Uterus (tissue), 4 donors: ENCODE data around the gene CST9. TPM values are rescaled to one million over a fixed set of nuclear protein-coding genes. Genes with fewer than 3 reads are reported as not detected.

Source experiments
- DNase-seq, 2 donors: peaks; one replicate each; pipeline ENCODE4 v3.0.0-alpha.2; 2019 to 2020
- H3K27ac ChIP-seq, 2 donors: fragments of 200-600 bp; sonication (generic); 1 replicate in 1 of 2; 2 replicates in 1 of 2; pipeline ENCODE4 v1.5.1; 2016 to 2018
- H3K27me3 ChIP-seq, 2 donors: fragments of 200-600 bp; sonication (generic); one replicate each; pipeline ENCODE4 v1.5.1; 2018 to 2019; ENCODE audit warnings: control low read depth in 1 of 2
- H3K36me3 ChIP-seq, 2 donors: fragments of 200-600 bp; sonication (generic); one replicate each; pipeline ENCODE4 v1.5.1; 2019; ENCODE audit warnings: control low read depth in 1 of 2
- H3K4me1 ChIP-seq, 2 donors: fragments of 200-600 bp; sonication (generic); one replicate each; pipeline ENCODE4 v1.5.1; 2018 to 2019; ENCODE audit warnings: control low read depth in 1 of 2
- H3K4me3 ChIP-seq, 2 donors: fragments of 200-600 bp; sonication (generic); 1 replicate in 1 of 2; 2 replicates in 1 of 2; pipeline ENCODE4 v1.5.1; 2018 to 2019; ENCODE audit warnings: mild to moderate bottlenecking in 1 of 2
- H3K9me3 ChIP-seq, 2 donors: fragments of 200-600 bp; sonication (generic); one replicate each; pipeline ENCODE4 v1.5.1; 2019; ENCODE audit warnings: control low read depth in 1 of 2
- CTCF ChIP-seq, 4 experiments: fragments of 200-600 bp in 2 of 4; fragments of 450-650 bp in 2 of 4; sonication (generic) in 2 of 4; IDR thresholded peaks; one replicate each; pipeline ENCODE4 v1.5.1; 2016 to 2019; ENCODE audit warnings: antibody characterized with exemption in 4 of 4, mild to moderate bottlenecking in 2 of 4, moderate library complexity in 1 of 4
- POLR2A ChIP-seq, 2 donors: fragments of 450-650 bp; IDR thresholded peaks; one replicate each; pipeline ENCODE4 v1.6.1; 2016; ENCODE audit warnings: antibody characterized with exemption in 2 of 2, mild to moderate bottlenecking in 1 of 2, moderate library complexity in 1 of 2
- intact Hi-C: fragments of 100-400 bp; cut with DNase I; formaldehyde crosslinking; loops from one replicate; pipeline ENCODE4 v1.15.1; 2023; ENCODE audit warnings: low total_unique reads
- total RNA-seq, 4 donors: library from RNA; depleted of rRNA in 3 of 4; stranded (reverse); fragments of >200 nt in 3 of 4; gene quantifications; one replicate each; pipeline versions ENCODE4 v1.1.0 to v1.2.4, GENCODE V29; 2014 to 2023
- donor health status: DM: yes; HTN: yes; CAD: no.

Gene CST9
- total RNA-seq, 4 donors from 2014 or later: not detected

- no peak for TF ChIP-seq CTCF (IDR thresholded peaks at IDR 0.05)
- TF ChIP-seq POLR2A (IDR thresholded peaks at IDR 0.05): no peak
- no peak for DNase-seq
Observed at GRCh38 chr20:23640671-23641667, 35.3 kb upstream of the CST9 start.

GRCh38 chr20:23640018-23640601, 34.4 kb upstream of the CST9 start:
- Histone ChIP-seq H3K4me3 (no peak overlapping the region), H3K27ac (no peak overlapping the region), H3K27me3 (no peaks in the 10 kb centered on the region), H3K36me3 (no peaks in the 10 kb centered on the region), H3K9me3 (no peaks in the 10 kb centered on the region), H3K4me1 (peaks cover 5 to 9% of the 10 kb centered on the region in 2 donors)
- TF ChIP-seq POLR2A (IDR thresholded peaks at IDR 0.05) (no peak), CTCF (IDR thresholded peaks at IDR 0.05) (no peak)
- DNase-seq: no peak
- intact Hi-C loops: no loop called here

More at GRCh38 chr20:23640671-23641667, 35.3 kb upstream of the CST9 start:
- Histone ChIP-seq H3K9me3 (no peaks in the 10 kb centered on the region), H3K27ac (no peak overlapping the region), H3K36me3 (no peaks in the 10 kb centered on the region), H3K27me3 (no peaks in the 10 kb centered on the region), H3K4me1 (peaks cover 0 to 5% of the 10 kb centered on the region in 2 donors), H3K4me3 (no peak overlapping the region)
- intact Hi-C loops: no loop called here

- H3K9me3 ChIP-seq: no peaks in the 10 kb centered on the region
- H3K4me1 ChIP-seq: peaks cover 9 to 11% of the 10 kb centered on the region in 2 donors
- TF ChIP-seq CTCF (IDR thresholded peaks at IDR 0.05): no peak
- no peak for TF ChIP-seq POLR2A (IDR thresholded peaks at IDR 0.05)
- no peaks in the 10 kb centered on the region for H3K27me3 ChIP-seq
- H3K4me3 ChIP-seq: no peak overlapping the region
- no peak for DNase-seq
- intact Hi-C loops: no loop called here
- no peaks in the 10 kb centered on the region for H3K36me3 ChIP-seq
- H3K27ac ChIP-seq: no peak overlapping the region
Observed at GRCh38 chr20:23639490-23639958, 33.8 kb upstream of the CST9 start.

- H3K27ac ChIP-seq: peak overlapping the region; percentile 61 to 99
- peaks cover 9 to 12% of the 10 kb centered on the region in 2 donors for H3K4me1 ChIP-seq
- H3K9me3 ChIP-seq: no peaks in the 10 kb centered on the region
- H3K27me3 ChIP-seq: no peaks in the 10 kb centered on the region
- intact Hi-C loops: no loop called here
- TF ChIP-seq POLR2A (IDR thresholded peaks at IDR 0.05): no peak
- no peak for TF ChIP-seq CTCF (IDR thresholded peaks at IDR 0.05)
- peak overlapping the region in 1 of 2 donors; percentile 90 for H3K4me3 ChIP-seq
- DNase-seq: no peak
- no peaks in the 10 kb centered on the region for H3K36me3 ChIP-seq
Observed at GRCh38 chr20:23638309-23638708, 32.6 kb upstream of the CST9 start.
